Measurements from ENCODE around the gene C1QTNF2. TPM values are rescaled to one million over a fixed set of nuclear protein-coding genes. Genes with fewer than 3 reads are reported as not detected.

C1QTNF2 gene
- total and polyA plus RNA-seq, 5 donors: 1.6 to 4.3 (median 2.1) TPM

DNA sequence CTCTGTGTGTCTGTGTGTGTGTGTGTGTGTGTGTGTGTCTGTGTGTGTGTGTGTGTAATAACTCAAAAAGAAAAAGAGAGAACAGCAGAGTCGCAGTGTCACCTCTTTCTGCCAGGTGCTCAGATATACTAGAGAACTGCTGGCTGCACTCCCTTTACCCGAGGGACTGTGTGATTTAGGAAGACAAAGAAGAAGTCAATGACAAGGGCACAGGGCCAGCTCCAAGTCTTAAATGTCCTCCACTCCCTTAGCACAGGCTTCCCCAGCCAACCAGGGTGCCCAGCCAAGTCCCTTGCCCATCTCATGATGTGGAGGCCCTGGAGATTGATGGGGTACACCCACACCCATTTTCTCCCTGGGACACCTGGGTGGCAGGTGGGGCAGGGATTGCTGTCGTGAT lies 66.7 kb downstream of the C1QTNF2 start:
- intact Hi-C loops (cut with DNase I): no loop called here
- ATAC-seq (peak in 1 of 2 donors; percentile 41), DNase-seq (no peak)
- no peak overlapping the region for H3K27ac ChIP-seq (ENCODE audit: low read length)
- no peaks in the 10 kb centered on the region for H3K9me3 ChIP-seq (ENCODE audit: control insufficient read depth, low read length)
- H3K4me1 ChIP-seq (ENCODE audit: control insufficient read depth, insufficient read depth, low read length): no peaks in the 10 kb centered on the region
- H3K27me3 ChIP-seq (ENCODE audit: control insufficient read depth, insufficient read depth): no peaks in the 10 kb centered on the region
- no peak overlapping the region for H3K4me3 ChIP-seq (ENCODE audit: low read length)
- WGBS: 50% methylated on average over 3 of the region's 3 CpGs

- intact Hi-C loops (cut with DNase I): no loop called here
- DNase-seq: no peak
- Histone ChIP-seq H3K27ac (ENCODE audit: low read length) (no peak overlapping the region), H3K27me3 (ENCODE audit: control insufficient read depth, insufficient read depth) (no peaks in the 10 kb centered on the region), H3K4me1 (ENCODE audit: control insufficient read depth, insufficient read depth, low read length) (peaks cover 2% of the 10 kb centered on the region), H3K9me3 (ENCODE audit: control insufficient read depth, low read length) (no peaks in the 10 kb centered on the region), H3K4me3 (ENCODE audit: low read length) (no peak overlapping the region)
- WGBS: 83% methylated on average over 10 of the region's 10 CpGs
- peak; percentile 66 to 85 for ATAC-seq
Measured at GRCh38 chr5:160298189-160298588, 72.2 kb downstream of the C1QTNF2 start.

DNA sequence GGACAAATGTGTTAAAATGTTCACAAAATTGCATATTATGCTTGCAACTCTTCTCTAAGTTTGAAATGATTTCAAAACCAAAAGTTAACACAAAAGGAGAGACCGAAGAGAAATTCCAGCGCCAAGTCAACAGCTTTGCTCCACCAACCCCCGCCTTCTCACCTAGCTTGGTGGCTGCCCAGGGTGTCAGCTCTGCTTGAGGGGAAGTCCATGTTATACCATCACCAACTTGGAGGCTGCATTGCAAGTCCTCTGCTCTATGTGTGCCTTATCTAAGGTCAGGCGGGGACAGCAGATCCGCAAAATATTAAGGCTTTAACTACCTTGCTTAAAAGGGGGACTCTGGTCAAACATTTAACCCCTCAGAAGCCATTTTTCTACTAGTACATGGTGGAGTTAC lies 72.7 kb downstream of the C1QTNF2 start:
- Histone ChIP-seq H3K27me3 (ENCODE audit: control insufficient read depth, insufficient read depth) (no peaks in the 10 kb centered on the region), H3K9me3 (ENCODE audit: control insufficient read depth, low read length) (no peaks in the 10 kb centered on the region), H3K4me1 (ENCODE audit: control insufficient read depth, insufficient read depth, low read length) (peaks cover 2% of the 10 kb centered on the region), H3K4me3 (ENCODE audit: low read length) (no peak overlapping the region), H3K27ac (ENCODE audit: low read length) (no peak overlapping the region)
- DNase-seq (no peak), ATAC-seq (no peak)
- WGBS: 81% methylated on average over 5 of the region's 5 CpGs
- intact Hi-C loops (cut with DNase I): no loop called here

Other genes with a start within 250 kb of the C1QTNF2 start
- not detected for gene FABP6, start 141.1 kb downstream of the C1QTNF2 start, total RNA-seq
- gene FABP6, start 141.1 kb downstream of the C1QTNF2 start, polyA plus RNA-seq: 0.68 TPM
- gene CCNJL, start 58.1 kb downstream of the C1QTNF2 start, total RNA-seq: 1 to 10 TPM; 4.3 to 8.6 (median 6.1) TPM
- 4.1 TPM for gene CCNJL, start 58.1 kb downstream of the C1QTNF2 start, polyA plus RNA-seq
- 1 to 10 TPM; 3.3 to 6.0 (median 4.5) TPM for gene FAM200C, start 29.4 kb upstream of the C1QTNF2 start, total RNA-seq
- 3.4 TPM for gene FAM200C, start 29.4 kb upstream of the C1QTNF2 start, polyA plus RNA-seq
- gene SLU7, start 48.5 kb upstream of the C1QTNF2 start, total RNA-seq: 10 to 100 TPM; 43.6 to 57.6 (median 46.4) TPM
- gene SLU7, start 48.5 kb upstream of the C1QTNF2 start, polyA plus RNA-seq: 25.8 TPM
- 1 to 10 TPM; 1.5 to 3.9 (median 2.5) TPM for gene PTTG1, start 51.2 kb upstream of the C1QTNF2 start, total RNA-seq
- gene PTTG1, start 51.2 kb upstream of the C1QTNF2 start, polyA plus RNA-seq: 2.9 TPM